GM19397 (cell line): ENCODE data around the gene SCRN3.
"Not testable (repeated sequence)": the region's sequence is repeated elsewhere in the genome, so short reads cannot be mapped to it uniquely, and the experiment has no call there.

Source experiments
- ATAC-seq: cut with Tn5 transposase; IDR thresholded peaks from one replicate; pipeline ENCODE4 v1.9.1; 2021; ENCODE audit warnings: mild to moderate bottlenecking, moderate library complexity; ENCODE audit not compliant: unreplicated experiment

Gene SCRN3

GRCh38 chr2:174400853-174401252 lies 5.3 kb downstream of the SCRN3 start:
- no peak for ATAC-seq

DNA sequence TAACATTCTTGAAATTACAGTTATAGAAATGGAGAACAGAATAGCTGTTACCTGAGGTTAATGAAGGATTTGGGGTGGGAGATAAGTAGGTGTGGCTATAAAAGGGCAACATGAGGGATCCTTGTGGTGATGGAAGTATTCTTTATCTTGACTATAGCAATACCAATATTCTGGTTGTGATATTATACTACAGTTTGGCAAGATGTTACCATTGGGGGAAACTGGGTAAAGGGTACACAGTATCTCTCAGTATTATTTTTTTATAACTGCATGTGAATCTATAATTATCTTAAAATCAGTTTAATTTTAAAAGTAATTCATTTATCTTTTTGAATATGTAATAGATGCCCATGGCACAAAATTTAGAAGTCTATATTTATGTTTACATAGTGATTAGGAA lies 8.1 kb downstream of the SCRN3 start:
- no peak for ATAC-seq

- not testable (repeated sequence) for ATAC-seq
Measured at GRCh38 chr2:174410039-174410438, 14.5 kb downstream of the SCRN3 start.

DNA sequence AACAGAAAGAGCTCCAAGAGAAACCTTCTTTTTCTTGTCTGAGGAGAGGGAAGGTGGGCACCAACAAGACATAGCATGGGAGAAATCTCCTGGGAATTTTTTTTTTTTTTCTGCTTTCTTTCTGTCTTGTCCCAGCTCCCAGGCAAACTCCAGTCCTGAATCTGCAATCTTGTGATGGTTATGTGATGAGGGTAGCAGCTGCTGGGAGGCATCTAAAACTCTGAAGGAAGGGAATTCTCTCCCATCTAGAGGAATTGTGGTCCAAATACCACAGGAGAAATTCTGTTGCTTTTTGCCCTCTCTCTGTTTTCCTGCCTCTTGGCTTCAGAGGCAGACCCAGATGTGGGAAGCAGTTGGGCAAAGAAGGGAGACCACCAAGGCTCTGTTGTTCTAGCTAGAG lies 16.7 kb downstream of the SCRN3 start:
- ATAC-seq, result no peak

GRCh38 chr2:174428214-174428613 lies 32.7 kb downstream of the SCRN3 start:
- no peak for ATAC-seq

DNA sequence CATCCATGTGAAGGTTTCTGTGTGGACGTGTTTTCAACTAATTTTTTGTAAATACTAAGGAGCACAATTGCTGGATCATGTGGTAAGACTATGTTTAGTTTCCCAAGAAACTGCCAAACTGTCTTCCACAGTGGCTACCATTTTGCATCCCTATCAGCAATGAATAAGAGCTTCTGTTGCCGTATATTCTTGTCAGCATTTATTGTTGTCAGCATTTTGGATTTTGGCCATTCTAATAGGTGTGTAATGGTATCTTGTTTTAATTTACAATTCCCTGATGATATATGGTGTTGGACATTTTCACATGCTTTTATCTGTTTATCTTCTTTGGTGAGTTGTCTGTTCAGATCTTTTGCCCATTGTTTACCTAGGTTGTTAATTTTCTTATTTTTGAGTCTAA lies 34.5 kb downstream of the SCRN3 start:
- ATAC-seq, result no peak

DNA sequence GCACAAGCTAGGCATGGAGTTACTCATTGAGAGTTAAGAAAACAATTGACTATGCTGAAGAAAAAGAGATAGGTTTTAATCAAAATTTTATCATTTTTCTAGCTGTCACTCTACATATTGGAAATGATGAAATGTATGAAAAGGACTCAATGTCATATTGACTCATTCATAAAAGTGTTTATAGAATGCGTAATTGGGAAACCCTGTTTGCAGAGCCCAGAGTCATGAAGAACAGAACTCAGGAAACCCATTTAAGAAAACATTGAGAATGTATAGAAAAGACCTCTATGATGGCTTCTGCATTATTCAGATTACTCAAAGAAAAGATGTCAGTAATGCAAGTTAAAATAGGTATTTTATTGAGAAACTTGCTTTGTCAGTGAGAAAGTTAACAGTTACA lies 36.4 kb downstream of the SCRN3 start:
- no peak for ATAC-seq

DNA sequence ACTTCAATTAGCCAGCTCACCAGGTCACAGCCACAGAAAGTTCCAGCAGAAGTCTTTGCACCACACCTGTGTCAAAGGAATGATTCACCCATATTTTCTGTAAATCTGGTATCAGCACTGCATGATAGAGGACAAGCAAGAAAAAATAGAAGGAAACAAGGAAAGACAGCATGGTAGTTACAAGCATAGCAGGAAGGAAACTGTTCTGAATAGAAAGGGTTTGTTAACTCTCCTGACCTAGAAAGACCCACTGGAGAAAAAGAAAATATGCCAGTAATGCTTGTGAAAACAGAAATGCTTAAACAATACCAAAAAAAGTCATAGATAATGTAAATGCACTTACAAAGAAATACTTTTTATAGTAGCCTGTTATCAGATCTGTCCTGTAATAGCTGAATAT lies 40.8 kb downstream of the SCRN3 start:
- ATAC-seq, result no peak

DNA sequence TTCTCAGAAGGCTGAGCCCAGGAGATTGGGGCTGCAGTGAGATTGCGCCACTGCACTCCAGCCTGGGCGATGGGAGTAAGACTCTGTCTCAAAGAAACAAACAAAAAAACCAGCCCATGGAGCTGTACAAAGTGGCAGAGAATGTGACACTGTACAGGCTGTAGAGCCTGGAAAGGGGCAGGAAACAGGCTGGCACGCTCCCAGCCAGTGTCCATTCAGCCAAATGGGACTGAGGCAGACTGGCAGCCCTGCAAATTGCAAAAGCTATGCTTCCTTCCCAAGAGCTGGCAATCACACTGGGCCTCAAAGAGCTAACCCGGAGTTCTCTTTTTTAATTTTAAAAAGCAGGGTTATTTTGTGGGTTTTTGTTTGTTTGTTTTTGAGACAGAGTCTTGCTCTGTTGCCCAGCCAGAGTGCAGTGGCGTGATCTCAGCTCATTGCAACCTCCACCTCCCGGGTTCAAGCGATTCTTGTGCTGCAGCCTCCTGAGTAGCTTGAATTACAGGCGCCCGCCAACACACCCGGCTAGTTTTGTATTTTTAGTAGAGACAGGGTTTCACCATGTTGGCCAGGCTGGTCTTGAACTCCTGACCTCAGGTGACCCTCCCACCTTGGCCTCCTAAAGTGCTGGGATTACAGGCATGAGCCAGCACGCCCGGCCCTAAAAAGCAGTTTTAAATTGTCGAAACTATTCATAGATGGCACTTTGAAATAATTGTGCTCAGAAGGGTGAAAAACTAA lies 42.8 kb downstream of the SCRN3 start:
- ATAC-seq, result no peak

DNA sequence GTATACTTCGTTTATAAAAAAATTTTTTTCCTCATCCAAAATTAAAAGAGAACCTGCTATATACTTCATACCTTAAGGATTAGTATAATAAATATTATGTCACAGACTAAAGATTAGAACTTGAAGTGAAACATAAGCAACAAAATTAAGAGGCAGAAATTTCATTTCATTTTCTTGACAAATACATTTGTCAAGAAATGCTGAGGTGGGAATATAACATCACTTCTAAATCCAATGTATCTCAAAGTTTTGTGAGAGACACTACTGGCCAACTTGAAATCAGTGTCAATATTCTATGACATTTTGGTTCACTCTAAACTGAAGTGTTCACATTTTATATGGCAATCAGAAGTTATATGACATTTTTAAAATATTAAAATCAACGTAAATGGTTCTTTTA lies 43.8 kb downstream of the SCRN3 start:
- no peak for ATAC-seq

- ATAC-seq, result no peak
Measured at GRCh38 chr2:174439950-174440349, 44.4 kb downstream of the SCRN3 start.

GRCh38 chr2:174442546-174443510 lies 47.3 kb downstream of the SCRN3 start:
- ATAC-seq, result no peak

DNA sequence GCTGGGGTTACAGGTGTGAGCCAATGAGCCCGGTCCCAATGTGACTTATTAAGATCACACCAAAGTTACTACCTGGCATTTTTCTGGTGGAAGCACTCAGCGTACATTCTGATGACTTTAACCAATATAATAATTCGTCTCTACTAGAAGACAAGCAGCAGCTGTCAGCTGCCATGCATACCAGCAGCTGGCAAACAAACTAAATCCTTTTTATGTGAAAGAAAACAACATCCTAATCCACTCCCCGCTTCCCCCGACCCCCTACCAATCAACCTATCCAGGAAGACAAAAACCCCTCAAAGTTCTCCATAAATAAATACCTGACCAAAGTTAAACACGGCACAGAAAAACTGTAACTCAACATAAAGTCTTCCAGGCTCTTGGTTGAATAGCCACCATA lies 49.2 kb downstream of the SCRN3 start:
- ATAC-seq, result no peak

DNA sequence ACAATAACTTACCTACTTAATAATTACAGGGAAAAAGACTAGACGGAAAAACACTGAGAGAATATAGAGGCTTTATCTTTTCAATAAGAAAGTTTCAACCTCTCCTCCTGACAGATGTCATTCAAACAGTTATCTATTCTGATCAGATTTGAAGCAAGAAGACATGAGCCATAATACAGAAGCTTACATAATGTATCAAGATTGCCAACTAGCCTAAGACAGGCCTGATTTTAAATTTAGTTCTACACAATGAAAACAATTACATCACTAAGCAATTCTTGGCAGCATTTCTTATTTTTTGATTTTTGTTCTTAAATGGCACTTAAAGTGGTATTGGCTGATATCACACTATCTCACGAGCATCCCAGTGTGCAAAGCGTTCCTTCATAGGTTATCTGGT lies 49.7 kb downstream of the SCRN3 start:
- no peak for ATAC-seq

- no peak for ATAC-seq
Measured at GRCh38 chr2:174446531-174446930, 51.0 kb downstream of the SCRN3 start.

GRCh38 chr2:174449033-174449432 lies 53.5 kb downstream of the SCRN3 start:
- ATAC-seq, result no peak

DNA sequence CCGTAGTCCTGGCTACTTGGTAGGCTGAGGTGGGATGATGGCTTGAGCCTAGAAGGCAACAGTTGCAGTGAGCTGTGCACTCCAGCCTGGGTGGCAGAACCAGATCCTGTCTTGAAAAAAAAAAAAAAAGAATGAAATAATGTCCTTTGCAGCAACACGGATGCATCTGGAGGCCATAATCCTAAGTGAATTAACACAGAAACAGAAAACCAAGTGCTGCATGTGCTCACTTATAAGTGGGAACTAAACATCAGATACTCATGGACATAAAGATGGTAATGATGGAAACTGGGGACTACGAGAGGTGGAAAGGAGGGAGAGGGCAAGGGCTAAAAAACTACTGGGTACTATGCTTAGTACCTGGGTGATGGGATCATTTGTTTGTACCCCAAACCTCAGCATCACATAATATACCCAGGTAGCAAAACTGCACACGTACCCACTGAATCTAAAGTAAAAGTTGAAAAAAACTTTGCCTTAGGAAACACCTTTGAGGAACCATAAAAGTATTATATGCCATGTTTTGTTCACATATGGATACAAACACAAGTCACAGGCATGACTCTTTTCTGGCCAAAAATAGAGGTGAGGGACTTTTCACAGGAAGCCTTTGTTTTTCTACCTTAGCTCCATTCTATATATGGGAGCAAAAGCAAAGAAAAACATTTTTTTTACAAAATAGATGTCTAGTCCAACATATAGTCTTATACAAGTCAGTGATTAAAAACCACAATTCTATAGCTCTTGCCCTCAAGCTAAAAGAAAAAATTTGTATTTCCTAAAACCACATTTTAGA lies 54.7 kb downstream of the SCRN3 start:
- ATAC-seq, result no peak

DNA sequence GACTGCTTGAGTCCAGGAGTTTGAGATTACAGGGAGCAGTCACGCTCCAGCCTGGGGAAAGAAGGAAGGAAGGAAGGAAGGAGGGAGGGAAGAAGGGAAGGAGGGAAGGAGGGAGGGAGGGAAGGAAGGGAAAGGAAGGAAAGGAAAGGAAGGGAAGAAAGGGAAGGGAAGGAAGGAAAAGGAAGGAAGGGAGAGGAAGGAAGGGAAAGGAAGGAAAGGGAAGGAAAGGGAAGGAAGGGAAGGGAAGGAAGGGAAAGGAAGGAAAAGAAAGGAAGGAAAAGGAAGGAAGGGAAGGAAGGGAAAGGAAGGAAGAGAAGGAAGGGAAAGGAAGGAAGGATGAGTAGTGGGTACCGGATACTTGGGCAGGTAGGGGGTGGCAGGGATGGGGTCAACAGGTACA lies 59.0 kb downstream of the SCRN3 start:
- no peak for ATAC-seq

DNA sequence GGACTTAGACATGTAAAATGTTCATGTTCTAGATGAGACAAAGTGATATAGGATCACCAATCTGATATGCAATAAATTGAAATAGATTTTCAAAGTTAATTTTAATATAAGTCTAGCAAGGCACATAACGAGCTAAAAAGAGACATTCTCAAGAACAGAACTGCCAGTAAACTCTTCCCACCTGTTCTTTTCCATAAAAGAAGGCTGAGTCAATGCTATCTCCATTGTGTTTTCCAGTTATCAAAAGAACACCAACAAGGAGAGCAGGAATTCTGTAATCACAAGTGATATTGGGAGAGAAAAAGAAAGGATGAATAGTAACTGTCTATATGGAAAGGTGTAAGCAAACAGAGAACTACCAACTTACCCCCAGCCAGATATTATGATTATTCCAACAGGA lies 65.7 kb downstream of the SCRN3 start:
- ATAC-seq, result no peak

DNA sequence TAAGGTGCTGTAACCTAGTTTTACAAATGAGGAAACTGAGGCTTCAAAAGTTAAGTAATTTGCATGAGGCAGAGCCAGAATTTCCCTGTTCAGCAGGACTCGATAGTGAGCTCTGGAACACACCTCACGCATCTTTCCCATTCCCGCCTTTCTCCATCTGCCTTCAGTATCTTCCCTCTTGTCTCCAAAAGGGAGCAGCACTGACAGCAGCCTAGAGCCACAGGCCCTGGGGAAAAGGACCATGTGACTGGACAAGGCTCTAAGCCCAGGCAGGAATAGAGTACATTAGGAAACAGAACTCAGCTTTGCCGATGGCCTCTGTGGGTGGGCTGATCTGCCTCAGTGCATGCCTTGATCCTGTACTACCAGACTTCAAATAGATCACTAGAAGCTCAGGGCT lies 69.8 kb downstream of the SCRN3 start:
- ATAC-seq, result no peak

DNA sequence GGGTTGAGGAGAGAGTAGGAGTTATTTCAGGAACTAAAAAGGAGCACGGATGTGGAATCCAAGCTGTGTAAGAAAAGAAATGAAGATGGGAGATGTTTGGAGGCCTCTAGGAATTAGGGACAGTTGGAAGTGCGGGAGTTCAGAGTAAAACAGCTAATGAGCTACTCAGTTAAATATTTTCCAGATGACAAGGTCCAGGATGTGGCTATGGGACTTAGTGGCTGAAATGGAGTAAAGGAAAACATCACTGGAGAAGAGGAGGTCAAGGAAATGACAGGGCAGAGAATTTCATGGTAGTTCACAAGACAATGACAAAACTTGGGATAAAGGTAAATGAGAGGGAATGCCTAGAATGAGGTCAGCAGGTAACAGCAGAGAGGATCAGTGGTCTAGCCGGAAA lies 78.3 kb downstream of the SCRN3 start:
- no peak for ATAC-seq
